SK-N-SH treated with all-trans-retinoic acid at 6 μM for 48 hours (cell line): ENCODE measurements around the gene TNNI2.

Experiments
- PPARA ChIP-seq: fragments of 250-450 bp; sonication (Bioruptor Pico); IDR thresholded peaks from 2 replicates; pipeline ENCODE4 v1.5.0; 2020; ENCODE audit warnings: mild to moderate bottlenecking, borderline replicate concordance
- RARB ChIP-seq: fragments of 250-450 bp; sonication (Bioruptor Pico); IDR thresholded peaks from 2 replicates; pipeline ENCODE4 v1.8.0; 2021; ENCODE audit warnings: mild to moderate bottlenecking, moderate library complexity
- ZNF565 ChIP-seq: fragments of 450-650 bp; formaldehyde crosslinking; conservative IDR thresholded peaks from 2 replicates; pipeline ENCODE4 v1.5.0; 2020; ENCODE audit warnings: low read depth, mild to moderate bottlenecking, moderate library complexity
- TF ChIP-seq, protein P1 (sequence below): fragments of 250-450 bp; sonication (Bioruptor Pico); IDR thresholded peaks from 2 replicates; pipeline ENCODE4 v1.5.1; 2021; ENCODE audit warnings: mild to moderate bottlenecking, moderate library complexity
- TF ChIP-seq, protein P2 (sequence below): fragments of 250-450 bp; sonication (Bioruptor Pico); IDR thresholded peaks from 2 replicates; pipeline ENCODE4 v1.5.1; 2020; ENCODE audit warnings: low read depth, mild to moderate bottlenecking, moderate library complexity

DNA sequence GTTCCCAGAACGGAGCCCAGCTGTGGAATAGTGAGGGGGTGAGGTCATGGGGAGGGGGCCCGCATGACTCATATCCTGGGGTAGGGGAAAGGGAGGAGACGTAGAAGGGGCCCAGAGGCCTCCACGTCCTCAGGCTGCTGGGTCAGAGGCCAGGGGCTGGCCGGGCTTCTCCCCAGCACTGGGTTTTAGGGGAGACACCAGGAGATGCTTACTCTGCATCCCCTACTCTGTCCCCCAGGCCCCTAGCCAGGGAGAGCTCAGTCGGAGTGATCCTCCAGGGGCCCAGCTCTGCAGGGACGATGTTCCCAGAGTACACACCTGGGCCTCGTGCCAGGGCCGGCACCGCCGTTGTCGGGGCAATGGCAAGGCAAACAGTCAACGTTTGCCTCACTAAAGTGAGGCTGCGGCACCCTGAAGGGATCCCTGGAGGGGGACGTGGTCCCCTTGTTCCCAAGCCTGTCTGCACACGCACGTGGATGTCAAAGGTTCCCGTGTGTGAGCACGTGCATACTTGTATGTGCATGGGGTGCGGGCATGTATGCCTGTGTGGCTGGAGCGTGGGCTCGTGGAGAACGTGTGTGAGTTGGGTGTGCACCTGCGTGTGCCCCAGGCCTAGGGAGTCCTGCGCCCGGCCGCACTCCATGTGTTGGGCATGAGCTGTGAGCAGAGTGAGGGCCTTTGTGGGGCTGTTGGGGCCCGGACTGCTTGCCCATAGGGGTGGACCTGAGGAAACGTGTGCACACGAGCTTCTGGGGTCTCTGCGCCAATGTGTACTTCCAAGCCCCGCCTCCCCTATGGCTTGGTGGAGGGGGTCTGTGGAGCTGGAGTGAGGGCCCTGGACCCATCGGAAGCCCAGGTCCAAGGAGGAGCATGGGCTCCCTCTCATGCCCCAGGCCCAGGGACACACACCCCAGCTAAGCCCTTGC, 38.7 kb downstream of the TNNI2 start:
- TF ChIP-seq PPARA (CRISPR knock-in tag) = no peak
- no peak for TF ChIP-seq ZNF565 (CRISPR knock-in tag)
- TF ChIP-seq, protein P1, sequence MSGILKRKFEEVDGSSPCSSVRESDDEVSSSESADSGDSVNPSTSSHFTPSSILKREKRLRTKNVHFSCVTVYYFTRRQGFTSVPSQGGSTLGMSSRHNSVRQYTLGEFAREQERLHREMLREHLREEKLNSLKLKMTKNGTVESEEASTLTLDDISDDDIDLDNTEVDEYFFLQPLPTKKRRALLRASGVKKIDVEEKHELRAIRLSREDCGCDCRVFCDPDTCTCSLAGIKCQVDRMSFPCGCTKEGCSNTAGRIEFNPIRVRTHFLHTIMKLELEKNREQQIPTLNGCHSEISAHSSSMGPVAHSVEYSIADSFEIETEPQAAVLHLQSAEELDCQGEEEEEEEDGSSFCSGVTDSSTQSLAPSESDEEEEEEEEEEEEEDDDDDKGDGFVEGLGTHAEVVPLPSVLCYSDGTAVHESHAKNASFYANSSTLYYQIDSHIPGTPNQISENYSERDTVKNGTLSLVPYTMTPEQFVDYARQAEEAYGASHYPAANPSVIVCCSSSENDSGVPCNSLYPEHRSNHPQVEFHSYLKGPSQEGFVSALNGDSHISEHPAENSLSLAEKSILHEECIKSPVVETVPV = no peak
- no peak for TF ChIP-seq RARB
- TF ChIP-seq, protein P2, sequence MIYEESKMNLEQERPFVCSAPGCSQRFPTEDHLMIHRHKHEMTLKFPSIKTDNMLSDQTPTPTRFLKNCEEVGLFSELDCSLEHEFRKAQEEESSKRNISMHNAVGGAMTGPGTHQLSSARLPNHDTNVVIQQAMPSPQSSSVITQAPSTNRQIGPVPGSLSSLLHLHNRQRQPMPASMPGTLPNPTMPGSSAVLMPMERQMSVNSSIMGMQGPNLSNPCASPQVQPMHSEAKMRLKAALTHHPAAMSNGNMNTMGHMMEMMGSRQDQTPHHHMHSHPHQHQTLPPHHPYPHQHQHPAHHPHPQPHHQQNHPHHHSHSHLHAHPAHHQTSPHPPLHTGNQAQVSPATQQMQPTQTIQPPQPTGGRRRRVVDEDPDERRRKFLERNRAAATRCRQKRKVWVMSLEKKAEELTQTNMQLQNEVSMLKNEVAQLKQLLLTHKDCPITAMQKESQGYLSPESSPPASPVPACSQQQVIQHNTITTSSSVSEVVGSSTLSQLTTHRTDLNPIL (CRISPR knock-in tag) = no peak
